A549 (cell line): Measurements from ENCODE around the gene TYW5. TPM values are rescaled to one million over a fixed set of nuclear protein-coding genes. Genes with fewer than 3 reads are reported as not detected.

Experiments used
- ATAC-seq, 2 experiments: fragments of 200-7000 bp in 1 of 2; fragments of >200 bp in 1 of 2; cut with Nextera tagmentation in 1 of 2; cut with Tn5 transposase in 1 of 2; 3 replicates each; pipeline versions ENCODE4 v1.8.0 to v1.9.1; 2018 to 2020; ENCODE audit warnings: mild to moderate bottlenecking in 1 of 2, moderate library complexity in 1 of 2
- CTCF ChIA-PET: fragments of 300-600 bp; sonication (Branson Sonifier 250); formaldehyde crosslinking; extraction: SDS; loops from one replicate; lab custom pipeline; 2021; ENCODE audit warnings: antibody characterized with exemption, inconsistent platforms; lab: Yijun Ruan, JAX
- POLR2A ChIA-PET: fragments of 350-600 bp; formaldehyde crosslinking; extraction: SDS; loops from one replicate; lab custom pipeline; 2021; ENCODE audit warnings: antibody characterized with exemption, inconsistent platforms; lab: Yijun Ruan, JAX
- DNase-seq, 2 experiments: peaks; one replicate each; pipeline versions ENCODE4 v3.0.0 to v3.0.0-alpha.2; 2011 to 2016; ENCODE audit warnings: low read depth in 1 of 2, low spot score in 1 of 2
- FAIRE-seq: peaks from 2 replicates; lab custom pipeline; 2011; peaks lifted over from hg19 to GRCh38; lab: Jason Lieb, UNC
- H3K27ac ChIP-seq, 2 experiments: fragments of >200 bp; sonication (Bioruptor Twin); formaldehyde crosslinking; 3 replicates each; pipeline ENCODE4 v1.5.1; 2016 to 2017
- H3K4me1 ChIP-seq: fragments of >200 bp; sonication (Bioruptor Twin); formaldehyde crosslinking; 3 replicates; pipeline ENCODE4 v1.6.1; 2016
- H3K4me2 ChIP-seq: fragments of >200 bp; sonication (Bioruptor Twin); formaldehyde crosslinking; 3 replicates; pipeline ENCODE4 v1.6.1; 2016
- H3K4me3 ChIP-seq: fragments of >200 bp; sonication (Bioruptor Twin); formaldehyde crosslinking; 3 replicates; pipeline ENCODE4 v1.5.1; 2016
- H3K9me3 ChIP-seq: fragments of >200 bp; sonication (Bioruptor Twin); formaldehyde crosslinking; 3 replicates; pipeline ENCODE4 v1.6.1; 2016
- BHLHE40 ChIP-seq: IDR thresholded peaks from 2 replicates; pipeline ENCODE4 v1.6.1; 2012; ENCODE audit warnings: low read depth, low read length, inconsistent platforms
- CBX8 ChIP-seq: fragments of 200-600 bp; sonication (generic); IDR thresholded peaks from 2 replicates; pipeline ENCODE4 v1.6.1; 2016
- CHD2 ChIP-seq: fragments of 150-350 bp; IDR thresholded peaks from 2 replicates; pipeline ENCODE4 v1.6.1; 2014; ENCODE audit warnings: low read length; ENCODE audit not compliant: partially characterized antibody
- CTCF ChIP-seq: fragments of >200 bp; sonication (Bioruptor Twin); formaldehyde crosslinking; IDR thresholded peaks from 3 replicates; pipeline ENCODE4 v1.5.1; 2016
- E2F6 ChIP-seq: IDR thresholded peaks from 2 replicates; pipeline ENCODE4 v1.6.1; 2012; ENCODE audit warnings: low read depth, borderline replicate concordance
- EHF ChIP-seq: fragments of 250-450 bp; sonication (Bioruptor Pico); IDR thresholded peaks from 2 replicates; pipeline ENCODE4 v1.5.0; 2020; ENCODE audit warnings: mild to moderate bottlenecking
- ELK1 ChIP-seq: fragments of 150-350 bp; IDR thresholded peaks from 2 replicates; pipeline ENCODE4 v1.6.1; 2014; ENCODE audit warnings: low read depth, mild to moderate bottlenecking, low read length
- GATA3 ChIP-seq: IDR thresholded peaks from 2 replicates; pipeline ENCODE4 v1.6.1; 2012; ENCODE audit warnings: borderline replicate concordance
- HES2 ChIP-seq: fragments of >200 bp; sonication (Bioruptor Twin); formaldehyde crosslinking; IDR thresholded peaks from 2 replicates; pipeline ENCODE4 v1.6.1; 2016
- HMGXB4 ChIP-seq: fragments of 250-450 bp; sonication (Bioruptor Pico); IDR thresholded peaks from 2 replicates; pipeline ENCODE4 v1.5.0; 2021; ENCODE audit warnings: mild to moderate bottlenecking, moderate library complexity, borderline replicate concordance
- HOXB13 ChIP-seq: fragments of 250-450 bp; sonication (Bioruptor Pico); IDR thresholded peaks from 2 replicates; pipeline ENCODE4 v1.5.0; 2020; ENCODE audit warnings: low read depth, mild to moderate bottlenecking, moderate library complexity
- KDM5A ChIP-seq: fragments of 200-600 bp; sonication (generic); IDR thresholded peaks from 2 replicates; pipeline ENCODE4 v1.6.1; 2016; ENCODE audit warnings: antibody characterized with exemption, mild to moderate bottlenecking
- MAZ ChIP-seq: fragments of 150-350 bp; IDR thresholded peaks from 2 replicates; pipeline ENCODE4 v1.6.1; 2014; ENCODE audit warnings: antibody characterized with exemption, low read depth, low read length, borderline replicate concordance
- NFE2L2 ChIP-seq: fragments of 150-350 bp; conservative IDR thresholded peaks from 2 replicates; pipeline ENCODE4 v1.6.1; 2014; ENCODE audit warnings: low read length
- PHF8 ChIP-seq: fragments of 200-600 bp; sonication (generic); IDR thresholded peaks from 2 replicates; pipeline ENCODE4 v1.6.1; 2016; ENCODE audit warnings: low read depth, mild to moderate bottlenecking, antibody characterized with exemption, moderate library complexity, borderline replicate concordance
- POLR2AphosphoS2 ChIP-seq: conservative IDR thresholded peaks from 2 replicates; pipeline ENCODE4 v1.6.1; 2012; ENCODE audit warnings: low read length, improper control_type of control experiment, inconsistent platforms
- REST ChIP-seq: fragments of 200-600 bp; sonication (generic); IDR thresholded peaks from 2 replicates; pipeline ENCODE4 v1.6.1; 2016; ENCODE audit warnings: antibody characterized with exemption, mild to moderate bottlenecking, moderate library complexity
- RFX5 ChIP-seq: fragments of 450-650 bp; IDR thresholded peaks from 2 replicates; pipeline ENCODE4 v1.7.1; 2014; ENCODE audit warnings: antibody characterized with exemption, mild to moderate bottlenecking, moderate library complexity
- RNF2 ChIP-seq: fragments of 200-600 bp; sonication (generic); IDR thresholded peaks from 2 replicates; pipeline ENCODE4 v1.6.1; 2016; ENCODE audit warnings: low read depth, mild to moderate bottlenecking, antibody characterized with exemption, moderate library complexity, borderline replicate concordance
- SREBF2 ChIP-seq: fragments of 450-650 bp; IDR thresholded peaks from 2 replicates; pipeline ENCODE4 v1.6.1; 2014; ENCODE audit warnings: mild to moderate bottlenecking, moderate library complexity
- TP53 ChIP-seq: fragments of 250-450 bp; sonication (Bioruptor Pico); IDR thresholded peaks from 2 replicates; pipeline ENCODE4 v1.5.0; 2021; ENCODE audit warnings: mild to moderate bottlenecking, moderate library complexity
- WGBS: methylation state at CpG from one replicate; pipeline ENCODE4 v1.1.6; 2017; ENCODE audit errors: missing lambda C conversion rate; 5-methylcytosine and 5-hydroxymethylcytosine counted together
- polyA plus RNA-seq, 4 experiments: library from polyadenylated mRNA; depleted of rRNA in 3 of 4; stranded (reverse); fragments of >200 nt; fragmentation: RNase III in 1 of 4; extraction: RNeasy Plus Mini Kit Qiagen cat#74134 plus additional on column Dnase treatment in 1 of 4; gene quantifications; 2 replicates in 3 of 4; 3 replicates in 1 of 4; pipeline ENCODE4 v1.2.3, GENCODE V29; 2011 to 2017

TYW5 gene
- polyA plus RNA-seq, 2 of the 4 experiments (the other 2 are of a cell fraction): 7.8 to 15.2 TPM

- TF ChIP-seq BHLHE40 (no peak), NFE2L2 (no peak), ELK1 (no peak), HMGXB4 (CRISPR knock-in tag) (no peak)
Measured at GRCh38 chr2:199997296-199997695, 42.0 kb upstream of the TYW5 start (continued).

GRCh38 chr2:199994896-199995295 lies 39.6 kb upstream of the TYW5 start:
- no peaks in the 10 kb centered on the region for H3K4me1 ChIP-seq
- H3K4me2 ChIP-seq: no peak overlapping the region
- WGBS: 32% methylated on average over 2 of the region's 2 CpGs
- no peak overlapping the region for H3K4me3 ChIP-seq
- H3K9me3 ChIP-seq: no peaks in the 10 kb centered on the region
- no peak for DNase-seq
- ChIA-PET POLR2A (no interaction called here), CTCF (interaction anchor here (2.8 to 3.0 kb wide), 2 partner anchors 10 to 15 kb away, joined by 8 to 15 read pairs; no protein-coding TSS in a partner anchor)
- no peak overlapping the region for H3K27ac ChIP-seq
- FAIRE-seq: no peak
- TF ChIP-seq E2F6 (no peak), HOXB13 (no peak), EHF (CRISPR knock-in tag) (no peak), SREBF2 (no peak), TP53 (CRISPR knock-in tag) (no peak), BHLHE40 (no peak), CTCF (no peak), REST (no peak), CBX8 (no peak), HES2 (no peak), KDM5A (no peak), RNF2 (no peak), PHF8 (no peak), POLR2AphosphoS2 (no peak), GATA3 (no peak), RFX5 (no peak), MAZ (no peak), CHD2 (no peak)
- ATAC-seq: no peak
